MCF 10A (cell line): ENCODE data around the gene ITGA4. TPM values are rescaled to one million over a fixed set of nuclear protein-coding genes. Genes with fewer than 3 reads are reported as not detected.

ENCODE experiments used
- BruUV-seq: library from RNA; stranded (reverse); fragments of 400-500 nt; replicated peaks from 2 replicates; lab custom pipeline; 2021; lab: Mats Ljungman, UMichigan
- CTCF ChIA-PET: fragments of 300-600 bp; sonication (Branson Sonifier 250); formaldehyde crosslinking; extraction: SDS; loops from one replicate; lab custom pipeline; 2021; ENCODE audit warnings: antibody characterized with exemption, inconsistent platforms; lab: Yijun Ruan, JAX
- POLR2A ChIA-PET: fragments of 300-600, 350-650 bp; sonication (Branson Sonifier 250); formaldehyde crosslinking; extraction: SDS; loops from one replicate; lab custom pipeline; 2020; ENCODE audit warnings: antibody characterized with exemption, inconsistent platforms; lab: Yijun Ruan, JAX
- DNase-seq: peaks from one replicate; pipeline ENCODE4 v3.0.0-alpha.2; 2018; ENCODE audit not compliant: unreplicated experiment
- H3K27ac Mint-ChIP-seq: one replicate; pipeline ENCODE4 v1.8.0; 2022; ENCODE audit warnings: mild to moderate bottlenecking, low read depth, mixed read lengths; ENCODE audit not compliant: unreplicated experiment
- H3K27me3 Mint-ChIP-seq: one replicate; pipeline ENCODE4 v1.8.0; 2022; ENCODE audit warnings: mixed read lengths; ENCODE audit not compliant: insufficient read depth, unreplicated experiment
- H3K36me3 Mint-ChIP-seq: one replicate; pipeline ENCODE4 v1.8.0; 2022; ENCODE audit warnings: mild to moderate bottlenecking, moderate library complexity, mixed read lengths; ENCODE audit not compliant: insufficient read depth, unreplicated experiment
- H3K4me1 Mint-ChIP-seq: one replicate; pipeline ENCODE4 v1.8.0; 2022; ENCODE audit warnings: mixed read lengths; ENCODE audit not compliant: insufficient read depth, unreplicated experiment
- H3K4me3 Mint-ChIP-seq: one replicate; pipeline ENCODE4 v1.8.0; 2022; ENCODE audit warnings: mild to moderate bottlenecking, moderate library complexity, mixed read lengths; ENCODE audit not compliant: unreplicated experiment
- H3K9me3 Mint-ChIP-seq: one replicate; pipeline ENCODE4 v1.8.0; 2022; ENCODE audit warnings: mixed read lengths; ENCODE audit not compliant: unreplicated experiment
- CTCF ChIP-seq: fragments of 200-600 bp; IDR thresholded peaks from one replicate; pipeline ENCODE4 v1.8.0; 2022; ENCODE audit warnings: antibody characterized with exemption, mild to moderate bottlenecking; ENCODE audit not compliant: unreplicated experiment
- intact Hi-C: fragments of 100-400 bp; cut with micrococcal nuclease; formaldehyde crosslinking; loops from 2 replicates; pipeline ENCODE4 v1.14.1; 2022
- total RNA-seq: library from RNA; stranded (reverse); gene quantifications from 2 replicates; pipeline ENCODE4 v1.2.3, GENCODE V29; 2022

ITGA4 gene
- total RNA-seq, 1 experiment from 2014 or later, result 0.19 TPM

- DNase-seq, result no peak
- Mint-ChIP-seq H3K27me3 (no peaks in the 10 kb centered on the region), H3K27ac (no peak overlapping the region), H3K4me3 (no peak overlapping the region), H3K4me1 (peaks cover 3% of the 10 kb centered on the region), H3K36me3 (no peaks in the 10 kb centered on the region), H3K9me3 (no peaks in the 10 kb centered on the region)
- ChIA-PET POLR2A (no interaction called here), CTCF (interaction anchor here (1.5 to 5.0 kb wide), 2 partner anchors 146 to 1444 kb away, joined by 3 to 149 read pairs; no protein-coding TSS in a partner anchor)
- no TSS peak for BruUV-seq
- intact Hi-C loops, result loop anchor here (5.0 kb wide), 1 partner anchor 468 kb away; no protein-coding TSS in a partner anchor
- no peak for TF ChIP-seq CTCF
Observed at GRCh38 chr2:181570059-181570458, 112.9 kb downstream of the ITGA4 start.

DNA sequence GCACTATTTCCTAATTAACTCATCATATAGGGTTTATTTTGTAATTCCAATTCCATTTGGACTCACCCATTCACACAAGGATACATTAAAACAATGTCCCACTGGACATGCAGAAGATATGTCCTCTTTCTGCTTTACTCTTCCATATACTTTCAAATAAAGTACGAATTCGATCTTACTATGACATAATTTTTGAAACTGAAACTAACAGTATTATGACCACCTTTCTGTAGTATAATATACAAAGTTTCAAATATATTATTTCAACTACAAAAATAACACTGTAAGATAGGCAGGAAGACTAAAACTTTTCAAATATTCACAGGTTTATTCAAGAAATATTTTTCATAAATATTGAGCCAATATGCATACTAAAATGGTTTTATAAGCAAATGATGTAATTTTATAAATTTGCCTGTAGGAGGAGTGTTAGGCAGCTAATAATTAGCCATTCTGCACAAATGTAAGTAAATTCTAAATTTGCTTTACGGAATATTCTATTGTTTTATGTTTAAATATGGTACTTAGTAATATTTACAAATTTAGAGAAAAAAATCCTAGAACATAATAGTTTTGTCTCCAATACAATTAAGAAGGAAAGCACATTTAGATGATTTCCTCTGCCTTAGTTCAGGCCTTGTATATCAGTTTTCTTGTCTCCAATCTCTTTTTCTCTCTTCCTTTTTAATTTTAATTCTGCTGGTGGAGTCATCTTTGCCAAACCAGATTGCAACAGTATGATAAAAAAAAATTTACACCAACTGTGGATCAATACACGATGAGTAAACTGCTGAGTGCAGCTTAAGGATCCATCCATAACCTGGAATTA is 113.9 kb downstream of the ITGA4 start:
- Mint-ChIP-seq H3K4me1 (no peaks in the 10 kb centered on the region), H3K36me3 (no peaks in the 10 kb centered on the region), H3K9me3 (no peaks in the 10 kb centered on the region), H3K27ac (no peak overlapping the region), H3K4me3 (no peak overlapping the region), H3K27me3 (no peaks in the 10 kb centered on the region)
- no TSS peak for BruUV-seq
- intact Hi-C loops, result loop anchor here (5.0 kb wide), 1 partner anchor 469 kb away; no protein-coding TSS in a partner anchor
- DNase-seq, result peak; percentile 3
- ChIA-PET CTCF (interaction anchor here (0.8 to 5.0 kb wide), 8 partner anchors 9 to 1447 kb away, joined by 3 to 149 read pairs (median 4); no protein-coding TSS in a partner anchor), POLR2A (interaction anchor here (0.6 to 0.7 kb wide), 2 partner anchors 94 to 506 kb away, joined by 3 to 5 read pairs; no protein-coding TSS in a partner anchor)
- TF ChIP-seq CTCF, result peak; percentile 36

GRCh38 chr2:181573140-181573736 is 116.1 kb downstream of the ITGA4 start:
- no TSS peak for BruUV-seq
- POLR2A ChIA-PET, result interaction anchor here (0.6 to 1.6 kb wide), 2 partner anchors 91 to 142 kb away, joined by 3 to 7 read pairs; no protein-coding TSS in a partner anchor

More at GRCh38 chr2:181573140-181573736, 116.1 kb downstream of the ITGA4 start:
- H3K27me3 Mint-ChIP-seq, result no peaks in the 10 kb centered on the region
- no peaks in the 10 kb centered on the region for H3K9me3 Mint-ChIP-seq
- no peak overlapping the region for H3K4me3 Mint-ChIP-seq
- TF ChIP-seq CTCF, result peak; percentile 37
- no peaks in the 10 kb centered on the region for H3K36me3 Mint-ChIP-seq
- no peaks in the 10 kb centered on the region for H3K4me1 Mint-ChIP-seq
- CTCF ChIA-PET, result interaction anchor here (0.6 to 5.0 kb wide), 35 partner anchors 9 to 1971 kb away, joined by 3 to 149 read pairs (median 3); no protein-coding TSS in a partner anchor
- no peak overlapping the region for H3K27ac Mint-ChIP-seq
- intact Hi-C loops, result loop anchor here (1.0 to 5.0 kb wide), 4 partner anchors 142 to 1448 kb away; no protein-coding TSS in a partner anchor
- DNase-seq, result peak; percentile 53
